HG02571 (cell line): Measurements from ENCODE around the gene SRPRB.

Experiments used
- ATAC-seq: cut with Tn5 transposase; IDR thresholded peaks from one replicate; pipeline ENCODE4 v1.9.1; 2021; ENCODE audit warnings: mild to moderate bottlenecking, moderate library complexity; ENCODE audit not compliant: unreplicated experiment

The SRPRB gene, protein sequence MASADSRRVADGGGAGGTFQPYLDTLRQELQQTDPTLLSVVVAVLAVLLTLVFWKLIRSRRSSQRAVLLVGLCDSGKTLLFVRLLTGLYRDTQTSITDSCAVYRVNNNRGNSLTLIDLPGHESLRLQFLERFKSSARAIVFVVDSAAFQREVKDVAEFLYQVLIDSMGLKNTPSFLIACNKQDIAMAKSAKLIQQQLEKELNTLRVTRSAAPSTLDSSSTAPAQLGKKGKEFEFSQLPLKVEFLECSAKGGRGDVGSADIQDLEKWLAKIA

GRCh38 chr3:133805702-133806475 is at the start of gene SRPRB:
TSS of gene SRPRB (plus strand) at chr3:133805815. CDS start at chr3:133805849, 34 bp downstream.
- ATAC-seq, result peak; percentile 96

DNA sequence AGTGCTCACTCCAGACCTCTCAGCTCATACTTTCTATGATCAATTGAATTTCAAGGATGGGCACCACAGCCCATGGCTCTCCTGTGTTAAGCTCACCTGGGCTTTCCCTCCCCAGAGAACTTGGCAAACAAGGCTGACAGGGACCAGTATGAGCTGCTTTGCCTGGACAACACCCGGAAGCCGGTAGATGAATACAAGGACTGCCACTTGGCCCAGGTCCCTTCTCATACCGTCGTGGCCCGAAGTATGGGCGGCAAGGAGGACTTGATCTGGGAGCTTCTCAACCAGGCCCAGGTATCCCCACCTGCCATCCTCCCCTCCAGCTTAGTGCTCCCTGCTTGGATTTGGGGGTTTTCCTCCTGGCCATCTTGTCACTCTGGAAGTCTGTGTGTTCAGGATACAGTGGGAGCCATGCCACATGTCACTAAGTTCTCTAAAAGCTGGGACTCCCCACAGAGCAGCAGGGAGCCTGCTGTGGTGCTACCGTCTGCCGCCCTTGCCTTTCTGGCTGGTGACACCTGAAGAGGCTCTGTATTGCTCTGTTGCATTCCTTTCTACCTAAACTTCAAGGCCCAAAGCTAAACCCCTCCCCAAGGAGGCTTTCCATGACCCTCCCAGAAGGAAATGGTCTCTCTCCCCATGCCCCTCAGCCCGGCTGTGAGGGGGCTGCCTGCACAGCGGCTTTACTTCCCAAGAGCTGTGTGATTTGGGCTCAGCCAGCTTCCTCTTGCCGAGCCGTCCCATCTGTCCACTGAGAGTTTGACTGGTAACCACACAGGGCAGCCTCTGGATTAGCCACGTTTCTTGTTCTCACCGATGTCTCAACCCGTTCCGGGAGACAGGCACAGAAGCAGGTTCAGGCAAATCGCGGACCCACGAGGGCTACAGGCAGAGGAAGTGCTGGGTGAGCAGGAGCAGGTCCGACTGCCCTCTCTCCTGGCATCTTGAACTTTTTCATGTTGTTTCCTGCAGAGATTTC is 48.6 kb upstream of the SRPRB start:
- ATAC-seq, result no peak

- no peak for ATAC-seq
Observed at GRCh38 chr3:133757701-133758567, 47.7 kb upstream of the SRPRB start.

GRCh38 chr3:133758568-133758928 is 47.1 kb upstream of the SRPRB start:
- no peak for ATAC-seq

GRCh38 chr3:133758964-133759739 is 46.5 kb upstream of the SRPRB start:
- ATAC-seq, result no peak

DNA sequence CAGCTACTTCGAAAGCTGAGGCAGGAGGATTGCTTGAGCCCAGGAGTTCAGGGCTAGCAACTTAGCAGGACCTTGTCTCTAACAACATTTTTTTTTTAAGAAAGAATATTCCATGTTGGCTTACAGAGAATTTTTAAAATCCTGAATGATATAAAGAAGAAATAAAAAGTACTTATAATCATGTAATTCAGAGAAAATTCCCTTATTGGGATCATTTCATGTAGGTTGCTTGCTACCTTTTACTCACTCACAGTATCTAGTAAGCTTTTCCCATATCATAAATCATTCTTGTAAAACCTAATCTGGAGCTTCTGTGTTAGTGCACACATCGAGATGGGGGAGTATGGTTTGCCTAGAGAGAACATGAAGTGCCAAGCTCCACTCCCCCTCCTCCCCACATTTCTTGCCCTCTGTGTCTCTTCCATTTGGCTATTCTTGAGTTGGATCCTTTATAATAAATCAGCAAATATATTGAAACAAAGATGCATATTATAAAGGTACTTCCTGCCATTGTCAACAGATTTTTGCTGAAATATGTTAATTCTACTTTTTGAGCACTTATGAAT is 45.8 kb upstream of the SRPRB start:
- ATAC-seq, result no peak

- ATAC-seq, result no peak
Observed at GRCh38 chr3:133760916-133761315, 44.7 kb upstream of the SRPRB start.

GRCh38 chr3:133761605-133762484 is 43.8 kb upstream of the SRPRB start:
- no peak for ATAC-seq

GRCh38 chr3:133762539-133762938 is 43.1 kb upstream of the SRPRB start:
- ATAC-seq, result no peak

- no peak for ATAC-seq
Observed at GRCh38 chr3:133763797-133764683, 41.6 kb upstream of the SRPRB start.

DNA sequence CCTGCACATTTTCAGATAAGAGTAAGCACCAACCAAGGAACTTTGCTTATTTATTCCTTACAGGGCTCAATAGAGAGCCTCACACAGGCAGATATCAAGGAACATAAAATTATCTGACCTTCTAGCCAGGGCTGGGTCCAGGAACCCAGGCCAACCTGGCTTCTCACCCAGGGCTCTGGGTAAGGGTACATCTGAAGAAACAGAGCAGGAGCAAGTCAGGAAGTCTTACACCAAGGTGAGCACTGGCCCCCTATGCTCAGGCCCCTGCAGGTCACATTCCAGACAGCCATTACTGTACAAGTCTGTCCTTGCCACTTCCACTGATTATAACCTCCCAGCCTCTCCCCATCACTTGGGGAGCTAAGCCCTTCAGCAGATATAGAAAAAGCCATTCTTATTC is 40.4 kb upstream of the SRPRB start:
- no peak for ATAC-seq

DNA sequence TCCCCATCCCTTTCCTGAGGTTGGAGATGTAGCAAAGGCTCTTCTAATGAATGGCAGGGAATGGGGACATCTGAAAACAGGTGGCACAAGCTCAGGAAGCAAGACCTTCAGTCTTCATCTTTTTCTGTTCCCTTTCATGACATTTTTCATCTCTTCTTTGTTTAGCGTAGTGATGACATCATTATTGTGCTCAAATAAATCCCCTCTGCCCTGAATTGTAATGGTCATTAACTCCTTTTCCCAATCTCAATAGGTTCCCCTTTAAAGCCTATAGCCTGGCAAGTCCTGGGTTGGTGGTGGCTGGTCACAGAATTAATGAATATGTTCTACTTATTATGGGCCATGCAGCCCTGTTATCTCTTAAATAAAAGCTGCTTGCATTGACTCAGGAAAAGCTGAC is 38.0 kb upstream of the SRPRB start:
- no peak for ATAC-seq

DNA sequence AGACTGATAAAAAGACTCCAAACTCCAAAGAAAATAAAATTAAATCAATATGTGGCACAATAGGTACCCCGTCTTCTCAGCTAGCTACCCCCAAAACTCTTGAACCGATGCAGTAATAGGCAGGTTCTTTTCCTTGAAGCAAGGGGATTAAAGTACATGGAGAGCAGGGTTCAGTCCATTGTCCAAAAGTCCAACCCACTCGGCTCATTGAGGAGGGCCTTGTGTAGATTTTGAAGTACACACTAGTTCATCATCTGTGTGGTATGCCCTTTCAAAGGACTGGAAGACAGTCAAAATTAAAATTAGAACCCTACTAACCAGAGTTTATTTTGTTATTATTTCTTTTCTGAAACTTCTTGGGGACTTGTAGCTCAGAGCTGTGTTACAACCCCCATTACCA is 36.1 kb upstream of the SRPRB start:
- no peak for ATAC-seq

DNA sequence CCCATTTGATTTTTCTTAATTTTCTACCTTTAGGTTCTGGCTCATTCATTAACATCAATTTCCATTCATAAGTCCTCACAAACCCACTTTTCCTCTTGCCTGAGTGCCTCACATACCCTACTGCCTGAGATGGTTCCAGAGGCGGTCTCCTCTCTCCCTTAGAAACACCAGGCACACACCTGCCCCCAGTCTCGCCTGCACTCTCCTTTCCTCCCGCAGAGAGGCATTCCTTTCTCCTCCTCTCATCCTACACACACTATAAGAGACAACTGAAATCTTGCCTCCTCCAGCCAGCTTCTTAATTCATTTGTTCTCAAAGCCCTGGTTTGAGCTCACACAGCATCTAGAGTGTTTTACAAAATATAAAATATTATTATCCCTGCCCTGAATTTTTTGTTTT is 31.9 kb upstream of the SRPRB start:
- ATAC-seq, result no peak

DNA sequence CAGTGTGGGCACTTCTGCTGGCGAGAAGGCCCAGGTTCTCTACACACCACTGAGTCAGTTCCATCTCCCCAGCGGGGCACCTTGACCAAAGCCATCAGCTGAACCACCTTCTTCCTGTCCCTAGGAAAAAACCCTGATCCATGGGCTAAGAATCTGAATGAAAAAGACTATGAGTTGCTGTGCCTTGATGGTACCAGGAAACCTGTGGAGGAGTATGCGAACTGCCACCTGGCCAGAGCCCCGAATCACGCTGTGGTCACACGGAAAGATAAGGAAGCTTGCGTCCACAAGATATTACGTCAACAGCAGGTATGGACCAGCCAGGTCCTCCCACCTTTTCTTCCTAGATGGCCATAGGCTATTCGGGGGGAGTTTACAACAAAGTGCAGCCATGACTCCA is 30.3 kb upstream of the SRPRB start:
- no peak for ATAC-seq

GRCh38 chr3:133775835-133776234 is 29.8 kb upstream of the SRPRB start:
- ATAC-seq, result no peak

GRCh38 chr3:133776794-133777438 is 28.7 kb upstream of the SRPRB start:
- no peak for ATAC-seq
